ENCODE results near the gene BPIFB1.

Gene BPIFB1

GRCh38 chr20:33318096-33318429 lies 35.0 kb downstream of the BPIFB1 start:
- whole genome bisulfite sequencing, 2 experiments = 40 to 41% methylated on average over 5 of the region's 5 CpGs
- Histone ChIP-seq H3K27ac (ENCODE audit: insufficient read depth, low read depth, low read length, poor library complexity, severe bottlenecking) (no peak overlapping the region), H3K4me1 (ENCODE audit: control insufficient read depth, insufficient read depth, low read length) (no peaks in the 10 kb centered on the region), H3K9me3 (ENCODE audit: control insufficient read depth, low read length) (no peaks in the 10 kb centered on the region), H3K27me3 (ENCODE audit: control insufficient read depth, insufficient read depth, low read length, poor library complexity, severe bottlenecking) (no peaks in the 10 kb centered on the region), H3K4me3 (ENCODE audit: insufficient read depth, low read depth, low read length) (no peak overlapping the region), H3K36me3 (ENCODE audit: control insufficient read depth, insufficient read depth, low read length) (no peaks in the 10 kb centered on the region)

- H3K4me3 ChIP-seq (ENCODE audit: insufficient read depth, low read depth, low read length) = no peak overlapping the region
- WGBS, 2 experiments = 88% methylated on average over 10 of the region's 10 CpGs
- no peaks in the 10 kb centered on the region for H3K27me3 ChIP-seq (ENCODE audit: control insufficient read depth, insufficient read depth, low read length, poor library complexity, severe bottlenecking)
Observed at GRCh38 chr20:33320006-33320405, 37.0 kb downstream of the BPIFB1 start.

GRCh38 chr20:33322456-33322855 lies 39.4 kb downstream of the BPIFB1 start:
- H3K4me3 ChIP-seq (ENCODE audit: insufficient read depth, low read depth, low read length) = no peak overlapping the region
- whole genome bisulfite sequencing, 2 experiments = 76 to 91% methylated on average over 3 of the region's 3 CpGs
- no peak overlapping the region for H3K27ac ChIP-seq (ENCODE audit: insufficient read depth, low read depth, low read length, poor library complexity, severe bottlenecking)
- H3K27me3 ChIP-seq (ENCODE audit: control insufficient read depth, insufficient read depth, low read length, poor library complexity, severe bottlenecking) = no peaks in the 10 kb centered on the region
- H3K9me3 ChIP-seq (ENCODE audit: control insufficient read depth, low read length) = no peaks in the 10 kb centered on the region
- no peaks in the 10 kb centered on the region for H3K36me3 ChIP-seq (ENCODE audit: control insufficient read depth, insufficient read depth, low read length)
- no peaks in the 10 kb centered on the region for H3K4me1 ChIP-seq (ENCODE audit: control insufficient read depth, insufficient read depth, low read length)

More at GRCh38 chr20:33320006-33320405, 37.0 kb downstream of the BPIFB1 start:
- Histone ChIP-seq H3K4me1 (ENCODE audit: control insufficient read depth, insufficient read depth, low read length) (no peaks in the 10 kb centered on the region), H3K27ac (ENCODE audit: insufficient read depth, low read depth, low read length, poor library complexity, severe bottlenecking) (no peak overlapping the region), H3K36me3 (ENCODE audit: control insufficient read depth, insufficient read depth, low read length) (no peaks in the 10 kb centered on the region), H3K9me3 (ENCODE audit: control insufficient read depth, low read length) (no peaks in the 10 kb centered on the region)

- no peaks in the 10 kb centered on the region for H3K36me3 ChIP-seq (ENCODE audit: control insufficient read depth, insufficient read depth, low read length)
- H3K4me1 ChIP-seq (ENCODE audit: control insufficient read depth, insufficient read depth, low read length) = no peaks in the 10 kb centered on the region
- no peaks in the 10 kb centered on the region for H3K27me3 ChIP-seq (ENCODE audit: control insufficient read depth, insufficient read depth, low read length, poor library complexity, severe bottlenecking)
- 87 to 91% methylated on average over 8 of the region's 8 CpGs for WGBS, 2 experiments
- H3K9me3 ChIP-seq (ENCODE audit: control insufficient read depth, low read length) = no peaks in the 10 kb centered on the region
- no peak overlapping the region for H3K27ac ChIP-seq (ENCODE audit: insufficient read depth, low read depth, low read length, poor library complexity, severe bottlenecking)
- no peak overlapping the region for H3K4me3 ChIP-seq (ENCODE audit: insufficient read depth, low read depth, low read length)
Observed at GRCh38 chr20:33323236-33323635, 40.2 kb downstream of the BPIFB1 start.

GRCh38 chr20:33325350-33325749 lies 42.3 kb downstream of the BPIFB1 start:
- H3K4me3 ChIP-seq (ENCODE audit: insufficient read depth, low read depth, low read length) = no peak overlapping the region
- no peaks in the 10 kb centered on the region for H3K36me3 ChIP-seq (ENCODE audit: control insufficient read depth, insufficient read depth, low read length)
- H3K4me1 ChIP-seq (ENCODE audit: control insufficient read depth, insufficient read depth, low read length) = no peaks in the 10 kb centered on the region
- H3K27me3 ChIP-seq (ENCODE audit: control insufficient read depth, insufficient read depth, low read length, poor library complexity, severe bottlenecking) = no peaks in the 10 kb centered on the region
- H3K27ac ChIP-seq (ENCODE audit: insufficient read depth, low read depth, low read length, poor library complexity, severe bottlenecking) = no peak overlapping the region
- no peaks in the 10 kb centered on the region for H3K9me3 ChIP-seq (ENCODE audit: control insufficient read depth, low read length)
- WGBS, 2 experiments = 75 to 96% methylated on average over 2 of the region's 2 CpGs

GRCh38 chr20:33328157-33329137 lies 45.4 kb downstream of the BPIFB1 start:
- Histone ChIP-seq H3K27ac (ENCODE audit: insufficient read depth, low read depth, low read length, poor library complexity, severe bottlenecking) (no peak overlapping the region), H3K4me1 (ENCODE audit: control insufficient read depth, insufficient read depth, low read length) (no peaks in the 10 kb centered on the region), H3K36me3 (ENCODE audit: control insufficient read depth, insufficient read depth, low read length) (no peaks in the 10 kb centered on the region), H3K9me3 (ENCODE audit: control insufficient read depth, low read length) (no peaks in the 10 kb centered on the region), H3K4me3 (ENCODE audit: insufficient read depth, low read depth, low read length) (no peak overlapping the region), H3K27me3 (ENCODE audit: control insufficient read depth, insufficient read depth, low read length, poor library complexity, severe bottlenecking) (no peaks in the 10 kb centered on the region)
- WGBS, 2 experiments = 88 to 91% methylated on average over 23 of the region's 23 CpGs

- H3K27me3 ChIP-seq (ENCODE audit: control insufficient read depth, insufficient read depth, low read length, poor library complexity, severe bottlenecking) = no peaks in the 10 kb centered on the region
- H3K9me3 ChIP-seq (ENCODE audit: control insufficient read depth, low read length) = no peaks in the 10 kb centered on the region
- WGBS, 2 experiments = 91 to 92% methylated on average over 20 of the region's 20 CpGs
- H3K27ac ChIP-seq (ENCODE audit: insufficient read depth, low read depth, low read length, poor library complexity, severe bottlenecking) = no peak overlapping the region
- H3K36me3 ChIP-seq (ENCODE audit: control insufficient read depth, insufficient read depth, low read length) = no peaks in the 10 kb centered on the region
- no peaks in the 10 kb centered on the region for H3K4me1 ChIP-seq (ENCODE audit: control insufficient read depth, insufficient read depth, low read length)
- H3K4me3 ChIP-seq (ENCODE audit: insufficient read depth, low read depth, low read length) = no peak overlapping the region
Observed at GRCh38 chr20:33332905-33333456, 50.0 kb downstream of the BPIFB1 start.

GRCh38 chr20:33333616-33334015 lies 50.6 kb downstream of the BPIFB1 start:
- Histone ChIP-seq H3K27me3 (ENCODE audit: control insufficient read depth, insufficient read depth, low read length, poor library complexity, severe bottlenecking) (no peaks in the 10 kb centered on the region), H3K27ac (ENCODE audit: insufficient read depth, low read depth, low read length, poor library complexity, severe bottlenecking) (no peak overlapping the region), H3K4me1 (ENCODE audit: control insufficient read depth, insufficient read depth, low read length) (no peaks in the 10 kb centered on the region), H3K36me3 (ENCODE audit: control insufficient read depth, insufficient read depth, low read length) (no peaks in the 10 kb centered on the region), H3K4me3 (ENCODE audit: insufficient read depth, low read depth, low read length) (no peak overlapping the region), H3K9me3 (ENCODE audit: control insufficient read depth, low read length) (no peaks in the 10 kb centered on the region)
- WGBS, 2 experiments = 84 to 90% methylated on average over 7 of the region's 7 CpGs

GRCh38 chr20:33334111-33334510 lies 51.1 kb downstream of the BPIFB1 start:
- WGBS, 2 experiments = 74 to 80% methylated on average over 3 of the region's 3 CpGs
- no peak overlapping the region for H3K4me3 ChIP-seq (ENCODE audit: insufficient read depth, low read depth, low read length)
- no peaks in the 10 kb centered on the region for H3K9me3 ChIP-seq (ENCODE audit: control insufficient read depth, low read length)
- H3K36me3 ChIP-seq (ENCODE audit: control insufficient read depth, insufficient read depth, low read length) = no peaks in the 10 kb centered on the region
- no peaks in the 10 kb centered on the region for H3K4me1 ChIP-seq (ENCODE audit: control insufficient read depth, insufficient read depth, low read length)
- no peaks in the 10 kb centered on the region for H3K27me3 ChIP-seq (ENCODE audit: control insufficient read depth, insufficient read depth, low read length, poor library complexity, severe bottlenecking)
- no peak overlapping the region for H3K27ac ChIP-seq (ENCODE audit: insufficient read depth, low read depth, low read length, poor library complexity, severe bottlenecking)

GRCh38 chr20:33336375-33336774 lies 53.4 kb downstream of the BPIFB1 start:
- H3K9me3 ChIP-seq (ENCODE audit: control insufficient read depth, low read length) = no peaks in the 10 kb centered on the region
- H3K4me3 ChIP-seq (ENCODE audit: insufficient read depth, low read depth, low read length) = no peak overlapping the region
- 95 to 99% methylated on average over 3 of the region's 3 CpGs for WGBS, 2 experiments
- H3K27ac ChIP-seq (ENCODE audit: insufficient read depth, low read depth, low read length, poor library complexity, severe bottlenecking) = no peak overlapping the region
- no peaks in the 10 kb centered on the region for H3K4me1 ChIP-seq (ENCODE audit: control insufficient read depth, insufficient read depth, low read length)
- no peaks in the 10 kb centered on the region for H3K36me3 ChIP-seq (ENCODE audit: control insufficient read depth, insufficient read depth, low read length)
- H3K27me3 ChIP-seq (ENCODE audit: control insufficient read depth, insufficient read depth, low read length, poor library complexity, severe bottlenecking) = no peaks in the 10 kb centered on the region

All from ectodermal cell (in vitro differentiated cells).